ENCODE results near the gene STK32B. TPM values are rescaled to one million over a fixed set of nuclear protein-coding genes. Genes with fewer than 3 reads are reported as not detected.
"Not testable (repeated sequence)": the region's sequence is repeated elsewhere in the genome, so short reads cannot be mapped to it uniquely, and the experiment has no call there.

Gene STK32B
- total RNA-seq, 1 experiment from 2014 or later = 11.7 TPM

GRCh38 chr4:5206016-5206790 lies 154.9 kb downstream of the STK32B start:
- peak; percentile 97 for DNase-seq (ENCODE audit: low read depth)

- DNase-seq (ENCODE audit: low read depth) = no peak
Measured at GRCh38 chr4:5209862-5210261, 158.6 kb downstream of the STK32B start.

- no peak for DNase-seq (ENCODE audit: low read depth)
Measured at GRCh38 chr4:5211282-5211839, 160.1 kb downstream of the STK32B start.

- peak; percentile 18 for DNase-seq (ENCODE audit: low read depth)
Measured at GRCh38 chr4:5212255-5213013, 161.2 kb downstream of the STK32B start.

- DNase-seq (ENCODE audit: low read depth) = no peak
Measured at GRCh38 chr4:5213087-5213595, 161.9 kb downstream of the STK32B start.

- peak; percentile 29 for DNase-seq (ENCODE audit: low read depth)
Measured at GRCh38 chr4:5215321-5215720, 164.0 kb downstream of the STK32B start.

- peak; percentile 50 for DNase-seq (ENCODE audit: low read depth)
Measured at GRCh38 chr4:5217421-5217820, 166.1 kb downstream of the STK32B start.

GRCh38 chr4:5218376-5219069 lies 167.2 kb downstream of the STK32B start:
- DNase-seq (ENCODE audit: low read depth) = no peak

GRCh38 chr4:5220028-5220427 lies 168.7 kb downstream of the STK32B start:
- peak; percentile 35 for DNase-seq (ENCODE audit: low read depth)

- no peak for DNase-seq (ENCODE audit: low read depth)
Measured at GRCh38 chr4:5222047-5222446, 170.8 kb downstream of the STK32B start.

- DNase-seq (ENCODE audit: low read depth) = no peak
Measured at GRCh38 chr4:5222951-5223350, 171.7 kb downstream of the STK32B start.

GRCh38 chr4:5224340-5224739 lies 173.1 kb downstream of the STK32B start:
- DNase-seq (ENCODE audit: low read depth) = peak; percentile 66

GRCh38 chr4:5232549-5232948 lies 181.3 kb downstream of the STK32B start:
- no peak for DNase-seq (ENCODE audit: low read depth)

- no peak for DNase-seq (ENCODE audit: low read depth)
Measured at GRCh38 chr4:5237086-5237660, 185.9 kb downstream of the STK32B start.

GRCh38 chr4:5238173-5238572 lies 186.9 kb downstream of the STK32B start:
- peak; percentile 15 for DNase-seq (ENCODE audit: low read depth)

GRCh38 chr4:5247061-5247460 lies 195.8 kb downstream of the STK32B start:
- not testable (repeated sequence) for DNase-seq (ENCODE audit: low read depth)

GRCh38 chr4:5247735-5248134 lies 196.5 kb downstream of the STK32B start:
- no peak for DNase-seq (ENCODE audit: low read depth)

- no peak for DNase-seq (ENCODE audit: low read depth)
Measured at GRCh38 chr4:5249727-5250126, 198.4 kb downstream of the STK32B start.

GRCh38 chr4:5250536-5250935 lies 199.3 kb downstream of the STK32B start:
- DNase-seq (ENCODE audit: low read depth) = not testable (repeated sequence)

GRCh38 chr4:5256421-5256820 lies 205.1 kb downstream of the STK32B start:
- no peak for DNase-seq (ENCODE audit: low read depth)

GRCh38 chr4:5257086-5257485 lies 205.8 kb downstream of the STK32B start:
- DNase-seq (ENCODE audit: low read depth) = no peak

- no peak for DNase-seq (ENCODE audit: low read depth)
Measured at GRCh38 chr4:5259471-5259870, 208.2 kb downstream of the STK32B start.
